Ishikawa (cell line): ENCODE measurements around the gene HOXA9.

Experiments
- CEBPB ChIP-seq: IDR thresholded peaks from 2 replicates; pipeline ENCODE4 v1.6.1; 2012
- CREB1 ChIP-seq: IDR thresholded peaks from 2 replicates; pipeline ENCODE4 v1.6.1; 2012; ENCODE audit warnings: low read depth
- EGR1 ChIP-seq: IDR thresholded peaks from 2 replicates; pipeline ENCODE4 v1.6.1; 2012
- EP300 ChIP-seq: IDR thresholded peaks from 2 replicates; pipeline ENCODE4 v1.6.1; 2012; ENCODE audit warnings: borderline replicate concordance
- FOXM1 ChIP-seq: IDR thresholded peaks from 2 replicates; pipeline ENCODE4 v1.6.1; 2012; ENCODE audit warnings: low read depth, borderline replicate concordance
- NFIC ChIP-seq: IDR thresholded peaks from 2 replicates; pipeline ENCODE4 v1.6.1; 2012
- RAD21 ChIP-seq: IDR thresholded peaks from 2 replicates; pipeline ENCODE4 v1.6.1; 2012; ENCODE audit warnings: low read depth
- TAF1 ChIP-seq: IDR thresholded peaks from 2 replicates; pipeline ENCODE4 v1.6.1; 2012; ENCODE audit warnings: low read depth, mild to moderate bottlenecking
- TCF12 ChIP-seq: IDR thresholded peaks from 2 replicates; pipeline ENCODE4 v1.6.1; 2012; ENCODE audit warnings: low read depth
- TEAD4 ChIP-seq: IDR thresholded peaks from 2 replicates; pipeline ENCODE4 v1.6.1; 2012
- YY1 ChIP-seq: IDR thresholded peaks from 2 replicates; pipeline ENCODE4 v1.6.1; 2012; ENCODE audit warnings: low read depth
- ZBTB7A ChIP-seq: IDR thresholded peaks from 2 replicates; pipeline ENCODE4 v1.6.1; 2012; ENCODE audit warnings: low read depth
- TF ChIP-seq, protein P1 (sequence below): IDR thresholded peaks from 2 replicates; pipeline ENCODE4 v1.6.1; 2012; ENCODE audit warnings: low read depth, mild to moderate bottlenecking
- TF ChIP-seq, protein P2 (sequence below): IDR thresholded peaks from 2 replicates; pipeline ENCODE4 v1.6.1; 2012
- TF ChIP-seq, protein P3 (sequence below): IDR thresholded peaks from 2 replicates; pipeline ENCODE4 v1.6.1; 2012

The HOXA9 gene

DNA sequence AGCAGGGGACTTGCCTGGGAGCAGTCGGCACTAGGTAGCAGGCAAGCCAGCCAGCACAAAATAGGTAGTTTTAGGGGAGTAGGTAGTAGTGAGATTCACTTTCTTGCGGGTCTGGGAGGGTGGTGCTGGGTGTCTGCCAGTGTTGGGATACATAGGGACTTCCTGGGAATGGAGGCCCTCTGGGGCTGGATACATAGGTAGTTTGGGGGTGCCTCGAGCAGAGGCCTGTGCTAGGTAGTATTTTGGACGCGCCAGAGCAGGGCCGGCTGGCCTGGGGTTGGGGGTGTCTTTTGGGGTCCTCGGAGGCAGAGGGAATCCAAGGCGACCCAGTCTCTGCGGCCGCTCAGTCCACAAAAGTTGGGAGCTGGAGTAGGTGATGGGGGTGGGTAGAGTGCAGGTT lies 11.0 kb downstream of the HOXA9 start:
- TF ChIP-seq NFIC, result no peak
- TF ChIP-seq, protein P1, sequence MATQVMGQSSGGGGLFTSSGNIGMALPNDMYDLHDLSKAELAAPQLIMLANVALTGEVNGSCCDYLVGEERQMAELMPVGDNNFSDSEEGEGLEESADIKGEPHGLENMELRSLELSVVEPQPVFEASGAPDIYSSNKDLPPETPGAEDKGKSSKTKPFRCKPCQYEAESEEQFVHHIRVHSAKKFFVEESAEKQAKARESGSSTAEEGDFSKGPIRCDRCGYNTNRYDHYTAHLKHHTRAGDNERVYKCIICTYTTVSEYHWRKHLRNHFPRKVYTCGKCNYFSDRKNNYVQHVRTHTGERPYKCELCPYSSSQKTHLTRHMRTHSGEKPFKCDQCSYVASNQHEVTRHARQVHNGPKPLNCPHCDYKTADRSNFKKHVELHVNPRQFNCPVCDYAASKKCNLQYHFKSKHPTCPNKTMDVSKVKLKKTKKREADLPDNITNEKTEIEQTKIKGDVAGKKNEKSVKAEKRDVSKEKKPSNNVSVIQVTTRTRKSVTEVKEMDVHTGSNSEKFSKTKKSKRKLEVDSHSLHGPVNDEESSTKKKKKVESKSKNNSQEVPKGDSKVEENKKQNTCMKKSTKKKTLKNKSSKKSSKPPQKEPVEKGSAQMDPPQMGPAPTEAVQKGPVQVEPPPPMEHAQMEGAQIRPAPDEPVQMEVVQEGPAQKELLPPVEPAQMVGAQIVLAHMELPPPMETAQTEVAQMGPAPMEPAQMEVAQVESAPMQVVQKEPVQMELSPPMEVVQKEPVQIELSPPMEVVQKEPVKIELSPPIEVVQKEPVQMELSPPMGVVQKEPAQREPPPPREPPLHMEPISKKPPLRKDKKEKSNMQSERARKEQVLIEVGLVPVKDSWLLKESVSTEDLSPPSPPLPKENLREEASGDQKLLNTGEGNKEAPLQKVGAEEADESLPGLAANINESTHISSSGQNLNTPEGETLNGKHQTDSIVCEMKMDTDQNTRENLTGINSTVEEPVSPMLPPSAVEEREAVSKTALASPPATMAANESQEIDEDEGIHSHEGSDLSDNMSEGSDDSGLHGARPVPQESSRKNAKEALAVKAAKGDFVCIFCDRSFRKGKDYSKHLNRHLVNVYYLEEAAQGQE, result no peak

DNA sequence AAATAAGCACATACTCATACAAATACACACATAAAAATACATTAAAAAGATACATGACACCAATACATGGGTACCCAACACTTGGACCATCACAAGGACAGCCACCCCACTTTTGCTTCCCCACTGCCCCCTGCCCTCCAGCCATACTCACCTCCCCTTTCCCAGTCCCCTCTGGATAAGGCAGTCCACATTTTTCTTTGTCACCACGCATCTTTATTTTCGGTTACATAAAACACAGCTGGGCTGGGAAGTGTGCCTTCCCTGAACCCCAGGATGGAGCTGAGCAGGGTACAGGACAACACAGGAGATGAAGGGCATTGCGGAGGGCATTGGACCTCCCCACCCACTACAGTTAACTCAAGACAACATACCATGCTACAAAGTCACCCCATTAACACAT lies 11.8 kb downstream of the HOXA9 start:
- TF ChIP-seq EGR1 (no peak), RAD21 (no peak), CREB1 (no peak), FOXM1 (no peak), CEBPB (no peak)

DNA sequence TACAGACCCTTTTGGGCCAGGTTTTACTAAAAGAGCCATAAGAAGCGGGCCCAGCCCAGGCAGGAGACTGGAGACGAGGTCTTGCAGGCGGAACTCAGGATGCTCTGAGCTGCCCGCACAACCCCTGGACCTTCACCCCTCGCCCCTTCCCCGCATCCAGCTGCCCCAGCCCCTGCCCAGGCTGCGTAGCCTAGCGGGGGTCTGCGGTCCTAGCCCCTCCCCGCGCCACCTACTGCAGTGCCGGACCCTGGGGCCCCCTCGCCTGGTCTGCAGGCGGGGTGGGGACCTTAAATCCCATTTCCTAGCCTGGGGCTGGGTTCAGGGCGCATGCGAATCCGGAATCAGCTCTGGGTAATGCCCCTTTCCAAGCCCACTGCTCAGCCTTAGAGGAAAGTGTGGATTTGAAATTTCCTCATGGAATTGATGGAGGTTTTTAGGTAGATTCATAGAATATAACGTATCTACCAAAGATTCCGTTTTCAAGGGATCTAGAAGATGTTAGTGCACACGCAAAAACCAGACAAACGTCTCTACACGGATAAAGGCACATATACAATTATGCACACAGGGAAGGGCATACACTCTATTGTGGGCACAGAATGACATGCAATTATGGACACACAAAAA lies 12.4 kb downstream of the HOXA9 start:
- TF ChIP-seq YY1, result no peak
- TF ChIP-seq TEAD4, result no peak
- TF ChIP-seq, protein P2, sequence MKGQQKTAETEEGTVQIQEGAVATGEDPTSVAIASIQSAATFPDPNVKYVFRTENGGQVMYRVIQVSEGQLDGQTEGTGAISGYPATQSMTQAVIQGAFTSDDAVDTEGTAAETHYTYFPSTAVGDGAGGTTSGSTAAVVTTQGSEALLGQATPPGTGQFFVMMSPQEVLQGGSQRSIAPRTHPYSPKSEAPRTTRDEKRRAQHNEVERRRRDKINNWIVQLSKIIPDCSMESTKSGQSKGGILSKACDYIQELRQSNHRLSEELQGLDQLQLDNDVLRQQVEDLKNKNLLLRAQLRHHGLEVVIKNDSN, result no peak
- no peak for TF ChIP-seq EP300
- TF ChIP-seq, protein P1, result no peak
- TF ChIP-seq CEBPB, result no peak
- no peak for TF ChIP-seq ZBTB7A
- no peak for TF ChIP-seq TAF1
- TF ChIP-seq RAD21, result no peak
- TF ChIP-seq, protein P3, sequence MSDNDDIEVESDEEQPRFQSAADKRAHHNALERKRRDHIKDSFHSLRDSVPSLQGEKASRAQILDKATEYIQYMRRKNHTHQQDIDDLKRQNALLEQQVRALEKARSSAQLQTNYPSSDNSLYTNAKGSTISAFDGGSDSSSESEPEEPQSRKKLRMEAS, result no peak
- TF ChIP-seq EGR1, result no peak
- no peak for TF ChIP-seq NFIC
- TF ChIP-seq TCF12, result no peak
- TF ChIP-seq FOXM1, result no peak
- no peak for TF ChIP-seq CREB1

DNA sequence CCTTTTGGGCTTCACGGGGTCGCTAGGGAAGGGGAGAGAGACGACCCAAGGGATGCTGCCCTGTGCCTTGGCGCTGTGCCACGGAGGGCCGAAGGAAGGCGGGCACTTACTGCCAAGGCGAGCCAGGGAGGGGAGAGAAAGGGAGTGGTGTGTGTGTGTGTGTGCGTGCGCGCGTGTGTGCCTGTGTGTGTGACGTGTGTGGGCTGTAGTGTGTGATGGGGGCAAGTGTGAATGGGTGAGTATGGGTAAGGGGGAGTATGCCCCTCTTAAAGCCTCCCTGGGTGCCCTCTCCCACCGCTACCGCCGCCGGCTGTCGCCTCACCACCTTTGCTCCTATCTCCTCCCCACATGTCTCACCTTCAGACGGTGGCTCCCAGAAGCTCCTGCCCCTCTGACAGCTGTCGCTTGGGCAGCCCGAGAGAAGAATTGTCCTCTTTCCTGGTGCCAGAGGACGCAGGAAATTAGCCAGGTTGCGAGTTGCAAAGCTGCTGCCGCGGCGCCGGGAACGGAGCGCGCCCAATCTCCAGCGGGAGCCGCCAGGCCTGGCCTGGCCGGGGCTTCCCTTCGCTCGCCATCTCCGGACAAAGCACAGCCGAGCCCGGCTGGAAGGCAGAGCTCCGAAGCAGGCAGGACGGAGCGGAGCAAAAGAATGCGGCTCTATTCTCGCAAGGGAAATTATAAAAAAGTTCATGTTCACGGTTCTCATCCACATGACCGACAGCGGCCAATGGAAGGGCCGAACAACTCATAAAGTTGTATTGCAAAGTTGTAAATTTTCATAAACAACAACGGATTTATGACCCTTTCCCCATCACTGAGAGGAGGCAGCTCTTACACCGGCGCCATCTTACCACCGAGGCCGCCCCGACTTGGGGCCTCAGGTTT lies 13.2 kb downstream of the HOXA9 start, which contains the start of gene HOXA3:
HOXA3 (minus strand) TSS at position 653 of the 885 bp plus-strand sequence. CDS start 41,943 bp downstream, outside the sequence.
- TF ChIP-seq, protein P3, result no peak
- no peak for TF ChIP-seq NFIC
- TF ChIP-seq YY1, result no peak
- no peak for TF ChIP-seq FOXM1
- no peak for TF ChIP-seq RAD21
- no peak for TF ChIP-seq TCF12
- no peak for TF ChIP-seq CREB1
- no peak for TF ChIP-seq TEAD4
- TF ChIP-seq ZBTB7A, result no peak
- TF ChIP-seq TAF1, result no peak

DNA sequence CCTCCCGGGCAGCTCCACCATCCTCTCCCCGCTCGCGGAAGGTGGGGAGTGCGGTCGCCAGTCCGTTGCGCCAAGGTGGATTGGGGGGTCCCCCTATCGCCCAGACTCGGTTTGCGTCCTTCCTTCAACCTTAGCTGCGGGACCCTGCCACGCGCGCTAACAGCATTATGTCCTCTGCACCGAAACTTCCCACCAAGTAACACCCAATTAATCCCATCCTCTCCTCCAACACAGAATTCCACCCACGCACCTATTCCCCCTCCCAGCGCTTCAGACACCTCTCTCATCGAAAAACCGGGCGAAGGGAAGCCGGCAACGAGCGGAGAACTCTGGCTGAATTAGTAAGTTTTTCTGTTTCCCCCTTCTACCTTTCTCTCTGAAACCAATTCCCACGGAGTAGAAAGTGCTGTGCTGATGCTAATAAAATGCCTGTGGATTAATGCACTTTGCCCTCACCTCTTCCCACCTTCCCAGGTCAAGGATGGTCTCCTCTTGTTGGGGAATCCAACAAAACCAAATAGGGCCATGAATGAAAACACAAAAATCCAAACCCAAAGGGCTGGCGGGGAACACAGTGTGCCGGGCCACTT lies 13.9 kb downstream of the HOXA9 start:
- TF ChIP-seq EGR1 (no peak), EP300 (no peak), TEAD4 (no peak), ZBTB7A (no peak), TAF1 (no peak), FOXM1 (no peak), CEBPB (no peak)
- TF ChIP-seq, protein P3, result no peak
